Neural cell (in vitro differentiated cells): Measurements from ENCODE around the gene CYP19A1. TPM values are rescaled to one million over a fixed set of nuclear protein-coding genes. Genes with fewer than 3 reads are reported as not detected.

Source experiments
- H2AFZ ChIP-seq: fragments of 200-600, 300-800 bp; sonication (generic), shearing (Covaris generic); 2 replicates; pipeline ENCODE4 v1.6.0; 2014; ENCODE audit warnings: low read depth, mild to moderate bottlenecking, antibody characterized with exemption, low read length, moderate library complexity
- H3F3A ChIP-seq: fragments of 200-600 bp; shearing (Covaris generic); 2 replicates; pipeline ENCODE4 v1.6.1; 2016; ENCODE audit warnings: mild to moderate bottlenecking, moderate library complexity, mixed read lengths, antibody characterized with exemption, low read length; ENCODE audit not compliant: insufficient read depth, poor library complexity, severe bottlenecking
- H3K27ac ChIP-seq: fragments of 200-600, 300-800 bp; sonication (generic), shearing (Covaris generic); 2 replicates; pipeline ENCODE4 v1.5.1; 2014; ENCODE audit warnings: mild to moderate bottlenecking, low read length, moderate library complexity
- H3K27me3 ChIP-seq: fragments of 300-800, 200-600 bp; sonication (generic), shearing (Covaris generic); 2 replicates; pipeline ENCODE4 v1.6.0; 2014; ENCODE audit warnings: mild to moderate bottlenecking, low read depth, low read length, moderate library complexity; ENCODE audit not compliant: insufficient read depth
- H3K36me3 ChIP-seq: fragments of 300-800, 200-600 bp; sonication (generic), shearing (Covaris generic); 2 replicates; pipeline ENCODE4 v1.5.1; 2014; ENCODE audit warnings: mild to moderate bottlenecking, antibody characterized with exemption, low read length, moderate library complexity; ENCODE audit not compliant: insufficient read depth
- H3K4me2 ChIP-seq: fragments of 300-800, 200-600 bp; sonication (generic), shearing (Covaris generic); 2 replicates; pipeline ENCODE4 v1.6.0; 2014; ENCODE audit warnings: mild to moderate bottlenecking, low read length
- H3K4me3 ChIP-seq: fragments of 300-800, 200-600 bp; sonication (generic), shearing (Covaris generic); 2 replicates; pipeline ENCODE4 v1.5.1; 2014; ENCODE audit warnings: mild to moderate bottlenecking, low read length, moderate library complexity
- H3K79me2 ChIP-seq: fragments of 200-600 bp; shearing (Covaris generic); replicated peaks from 2 replicates; pipeline ENCODE4 v1.6.0; 2014; ENCODE audit warnings: mild to moderate bottlenecking, low read length, moderate library complexity; ENCODE audit not compliant: insufficient read depth
- H3K9ac ChIP-seq: fragments of 300-800, 200-600 bp; sonication (generic), shearing (Covaris generic); 2 replicates; pipeline ENCODE4 v1.6.1; 2016; ENCODE audit warnings: mild to moderate bottlenecking, low read length, mixed read lengths
- H3K9me2 ChIP-seq: fragments of 200-600 bp; shearing (Covaris generic); 2 replicates; pipeline ENCODE4 v1.6.1; 2016; ENCODE audit warnings: mild to moderate bottlenecking, low read length, mixed read lengths; ENCODE audit not compliant: insufficient read depth
- H3K9me3 ChIP-seq: fragments of 200-600, 300-800 bp; sonication (generic), shearing (Covaris generic); 2 replicates; pipeline ENCODE4 v1.6.1; 2016; ENCODE audit warnings: mild to moderate bottlenecking, mixed run types, low read length, moderate library complexity, mixed read lengths
- H4K20me1 ChIP-seq: fragments of 200-600 bp; shearing (Covaris generic); 2 replicates; pipeline ENCODE4 v1.6.1; 2016; ENCODE audit warnings: mild to moderate bottlenecking, mixed run types; ENCODE audit not compliant: insufficient read depth
- CTCF ChIP-seq: fragments of 450-650 bp; IDR thresholded peaks from 2 replicates; pipeline ENCODE4 v1.5.1; 2014; ENCODE audit warnings: antibody characterized with exemption, mild to moderate bottlenecking, moderate library complexity; ENCODE audit not compliant: poor library complexity, severe bottlenecking
- EP300 ChIP-seq: fragments of 450-650 bp; conservative IDR thresholded peaks from 2 replicates; pipeline ENCODE4 v1.6.1; 2014; ENCODE audit warnings: antibody characterized with exemption, mild to moderate bottlenecking, moderate library complexity; ENCODE audit not compliant: poor library complexity, severe bottlenecking
- EZH2 ChIP-seq: fragments of 200-600, 300-800 bp; shearing (Covaris generic), sonication (generic); IDR thresholded peaks from 2 replicates; pipeline ENCODE4 v1.6.1; 2014; ENCODE audit warnings: antibody characterized with exemption, low read length, borderline replicate concordance, mild to moderate bottlenecking; ENCODE audit not compliant: insufficient read depth, poor library complexity, severe bottlenecking
- MXI1 ChIP-seq: fragments of 450-650 bp; conservative IDR thresholded peaks from 2 replicates; pipeline ENCODE4 v1.6.1; 2014; ENCODE audit warnings: antibody characterized with exemption, mild to moderate bottlenecking; ENCODE audit not compliant: poor library complexity, severe bottlenecking
- POLR2AphosphoS5 ChIP-seq: IDR thresholded peaks from 2 replicates; pipeline ENCODE4 v1.6.1; 2012
- RAD21 ChIP-seq: fragments of 450-650 bp; conservative IDR thresholded peaks from 2 replicates; pipeline ENCODE4 v1.6.1; 2014; ENCODE audit warnings: antibody characterized with exemption, mild to moderate bottlenecking, moderate library complexity
- REST ChIP-seq: IDR thresholded peaks from 2 replicates; pipeline ENCODE4 v1.6.1; 2012; ENCODE audit warnings: borderline replicate concordance
- SMC3 ChIP-seq: fragments of 450-650 bp; conservative IDR thresholded peaks from 2 replicates; pipeline ENCODE4 v1.6.1; 2014; ENCODE audit warnings: antibody characterized with exemption, mild to moderate bottlenecking, moderate library complexity; ENCODE audit not compliant: poor library complexity
- TAF1 ChIP-seq: IDR thresholded peaks from 2 replicates; pipeline ENCODE4 v1.6.1; 2012; ENCODE audit warnings: low read depth
- polyA plus RNA-seq: library from polyadenylated mRNA; depleted of rRNA; stranded (reverse); fragments of >200 nt; gene quantifications from 2 replicates; pipeline ENCODE4 v1.2.3, GENCODE V29; 2014

Gene CYP19A1
- polyA plus RNA-seq, 1 donor from 2014 or later: not detected

GRCh38 chr15:51368751-51369450, 30.5 kb upstream of the CYP19A1 start:
- Histone ChIP-seq H3K27me3 (no peaks in the 10 kb centered on the region), H3K79me2 (no peaks in the 10 kb centered on the region), H3F3A (no peaks in the 10 kb centered on the region), H3K9ac (no peak overlapping the region), H4K20me1 (no peaks in the 10 kb centered on the region), H3K4me2 (no peak overlapping the region), H2AFZ (no peak overlapping the region), H3K4me3 (no peak overlapping the region), H3K36me3 (no peaks in the 10 kb centered on the region), H3K9me3 (no peaks in the 10 kb centered on the region), H3K9me2 (no peaks in the 10 kb centered on the region), H3K27ac (no peak overlapping the region)
- TF ChIP-seq TAF1: no peak
- no peak for TF ChIP-seq RAD21
- no peak for TF ChIP-seq EZH2
- TF ChIP-seq CTCF: no peak
- no peak for TF ChIP-seq POLR2AphosphoS5
- TF ChIP-seq REST: no peak
- no peak for TF ChIP-seq SMC3
- TF ChIP-seq MXI1: no peak
- no peak for TF ChIP-seq EP300

- no peak overlapping the region for H3K27ac ChIP-seq
- H3K9me3 ChIP-seq: no peaks in the 10 kb centered on the region
- no peaks in the 10 kb centered on the region for H3K79me2 ChIP-seq
- H3K27me3 ChIP-seq: no peaks in the 10 kb centered on the region
- H3K4me2 ChIP-seq: no peak overlapping the region
- H4K20me1 ChIP-seq: no peaks in the 10 kb centered on the region
- H3F3A ChIP-seq: no peaks in the 10 kb centered on the region
- H3K4me3 ChIP-seq: no peak overlapping the region
- no peak overlapping the region for H2AFZ ChIP-seq
- H3K36me3 ChIP-seq: no peaks in the 10 kb centered on the region
- H3K9me2 ChIP-seq: no peaks in the 10 kb centered on the region
- H3K9ac ChIP-seq: no peak overlapping the region
- TF ChIP-seq EZH2: no peak
- TF ChIP-seq POLR2AphosphoS5: no peak
Observed at GRCh38 chr15:51368307-51368706, 29.9 kb upstream of the CYP19A1 start.
